Fibroblast of lung (primary cell): ENCODE data around the gene TMEM97.

Experiments
- CTCF ChIP-seq, 2 donors: IDR thresholded peaks in 1 of 2; conservative IDR thresholded peaks in 1 of 2; 1 replicate in 1 of 2; 2 replicates in 1 of 2; pipeline ENCODE4 v1.5.1; 2011 to 2012; ENCODE audit warnings: low read length in 2 of 2, control low read depth in 1 of 2, inconsistent platforms in 1 of 2, low read depth in 1 of 2, mild to moderate bottlenecking in 1 of 2
- EZH2 ChIP-seq: IDR thresholded peaks from 2 replicates; pipeline ENCODE4 v1.5.1; 2012; ENCODE audit warnings: low read length, control low read depth, mild to moderate bottlenecking; ENCODE audit errors: missing control alignments

DNA sequence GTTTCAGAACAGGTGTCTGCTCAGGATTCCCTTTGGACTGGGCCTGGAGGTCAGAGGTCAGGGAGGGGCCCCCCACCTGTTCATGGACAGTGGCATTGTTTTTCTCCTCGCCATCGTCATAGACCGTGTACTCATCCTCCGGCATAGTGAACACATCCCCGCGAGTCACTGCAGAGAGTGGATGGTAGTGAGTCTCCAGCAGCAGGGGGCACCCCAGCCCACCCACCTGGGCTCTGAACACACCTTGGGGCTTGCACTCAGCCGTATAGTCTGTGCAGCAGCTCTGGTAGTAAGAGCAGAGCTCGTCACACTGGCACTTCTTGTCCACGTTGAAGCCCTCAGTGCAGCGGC, 50.7 kb downstream of the TMEM97 start:
- TF ChIP-seq CTCF (conservative IDR thresholded peaks at IDR 0.05 in 1 of 2, IDR thresholded peaks at IDR 0.05 in 1 of 2; ENCODE audit: low read depth in 1 of 2, low read length in 2 of 2) = no peak
- no peak for TF ChIP-seq EZH2
